H9 (cell line): ENCODE measurements around the gene FAM162A. TPM values are rescaled to one million over a fixed set of nuclear protein-coding genes. Genes with fewer than 3 reads are reported as not detected.

Experiments
- DNase-seq: peaks from one replicate; pipeline ENCODE4 v3.0.0-alpha.2; 2017
- H2AFZ ChIP-seq: one replicate; pipeline ENCODE4 v1.6.1; 2013; ENCODE audit warnings: mild to moderate bottlenecking, low read length, control low read depth, moderate library complexity
- H2AK5ac ChIP-seq: 2 replicates; pipeline ENCODE4 v1.6.1; 2013; ENCODE audit warnings: low read length, control low read depth, mixed read lengths; ENCODE audit not compliant: insufficient read length
- H2BK120ac ChIP-seq: one replicate; pipeline ENCODE4 v1.6.1; 2013; ENCODE audit warnings: low read depth, mild to moderate bottlenecking, low read length, control low read depth, inconsistent platforms; ENCODE audit not compliant: poor library complexity, severe bottlenecking
- H2BK12ac ChIP-seq: 2 replicates; pipeline ENCODE4 v1.6.1; 2013; ENCODE audit warnings: low read length, control low read depth, mixed read lengths, low read depth; ENCODE audit not compliant: insufficient read length
- H2BK15ac ChIP-seq: 2 replicates; pipeline ENCODE4 v1.6.1; 2013; ENCODE audit warnings: low read depth, low read length, control low read depth
- H2BK20ac ChIP-seq: one replicate; pipeline ENCODE4 v1.6.1; 2013; ENCODE audit warnings: low read depth, mild to moderate bottlenecking, low read length, control low read depth, inconsistent platforms; ENCODE audit not compliant: poor library complexity, severe bottlenecking
- H2BK5ac ChIP-seq: 2 replicates; pipeline ENCODE4 v1.6.1; 2013; ENCODE audit warnings: low read length, control low read depth, mixed read lengths; ENCODE audit not compliant: insufficient read length
- H3K14ac ChIP-seq: 2 replicates; pipeline ENCODE4 v1.6.1; 2013; ENCODE audit warnings: low read length, control low read depth; ENCODE audit not compliant: insufficient read depth
- H3K18ac ChIP-seq: 2 replicates; pipeline ENCODE4 v1.6.1; 2013; ENCODE audit warnings: low read depth, mild to moderate bottlenecking, mixed read lengths, low read length, control low read depth; ENCODE audit not compliant: insufficient read length
- H3K23ac ChIP-seq: 2 replicates; pipeline ENCODE4 v1.6.1; 2013; ENCODE audit warnings: low read length, control low read depth, mixed read lengths, low read depth; ENCODE audit not compliant: insufficient read length
- H3K23me2 ChIP-seq: 2 replicates; pipeline ENCODE4 v1.6.1; 2013; ENCODE audit warnings: low read depth, mild to moderate bottlenecking, mixed read lengths, low read length, control low read depth; ENCODE audit not compliant: insufficient read length, poor library complexity, severe bottlenecking
- H3K27ac ChIP-seq: 2 replicates; pipeline ENCODE4 v1.5.1; 2013; ENCODE audit warnings: low read length, control low read depth, mixed read lengths, low read depth; ENCODE audit not compliant: insufficient read length
- H3K27me3 ChIP-seq: 2 replicates; pipeline ENCODE4 v1.6.1; 2013; ENCODE audit warnings: low read length, control low read depth, inconsistent platforms; ENCODE audit not compliant: insufficient read depth
- H3K4ac ChIP-seq: 2 replicates; pipeline ENCODE4 v1.6.1; 2013; ENCODE audit warnings: low read depth, mild to moderate bottlenecking, control low read depth, inconsistent platforms, low read length, moderate library complexity
- H3K4me1 ChIP-seq: 2 replicates; pipeline ENCODE4 v1.6.1; 2013; ENCODE audit warnings: low read length, control low read depth, inconsistent platforms; ENCODE audit not compliant: insufficient read depth
- H3K4me2 ChIP-seq: 2 replicates; pipeline ENCODE4 v1.6.1; 2013; ENCODE audit warnings: low read length, control low read depth, mixed read lengths; ENCODE audit not compliant: insufficient read length, insufficient read depth
- H3K56ac ChIP-seq: 2 replicates; pipeline ENCODE4 v1.6.1; 2013; ENCODE audit warnings: low read depth, mild to moderate bottlenecking, mixed read lengths, low read length, control low read depth; ENCODE audit not compliant: insufficient read length
- H3K79me1 ChIP-seq: 2 replicates; pipeline ENCODE4 v1.6.1; 2013; ENCODE audit warnings: low read depth, mild to moderate bottlenecking, moderate library complexity, low read length, control low read depth, inconsistent platforms; ENCODE audit not compliant: insufficient read depth, poor library complexity, severe bottlenecking
- H3K79me2 ChIP-seq: 2 replicates; pipeline ENCODE4 v1.6.1; 2013; ENCODE audit warnings: low read length, control low read depth, inconsistent platforms; ENCODE audit not compliant: insufficient read depth
- H3K9ac ChIP-seq: 2 replicates; pipeline ENCODE4 v1.6.1; 2013; ENCODE audit warnings: low read length, control low read depth, mixed read lengths; ENCODE audit not compliant: insufficient read length; ENCODE audit errors: extremely low read depth
- H3K9me3 ChIP-seq: one replicate; pipeline ENCODE4 v1.6.1; 2013; ENCODE audit warnings: low read depth, low read length, inconsistent platforms; ENCODE audit not compliant: control insufficient read depth
- H3T11ph ChIP-seq: one replicate; pipeline ENCODE4 v1.6.1; 2013; ENCODE audit warnings: mild to moderate bottlenecking, low read length, control low read depth, inconsistent platforms
- H4K20me1 ChIP-seq: one replicate; pipeline ENCODE4 v1.6.1; 2013; ENCODE audit not compliant: control insufficient read depth, insufficient read length, insufficient read depth
- H4K5ac ChIP-seq: 2 replicates; pipeline ENCODE4 v1.6.1; 2013; ENCODE audit warnings: low read depth, mild to moderate bottlenecking, mixed read lengths, low read length, control low read depth; ENCODE audit not compliant: insufficient read length
- H4K8ac ChIP-seq: replicated peaks from 2 replicates; pipeline ENCODE4 v1.6.1; 2013; ENCODE audit warnings: low read length, control low read depth, mixed read lengths, low read depth; ENCODE audit not compliant: insufficient read length
- H4K91ac ChIP-seq: 2 replicates; pipeline ENCODE4 v1.6.1; 2013; ENCODE audit warnings: low read depth, mild to moderate bottlenecking, moderate library complexity, mixed read lengths, low read length, control low read depth; ENCODE audit not compliant: insufficient read length
- H3K27ac Mint-ChIP-seq, 3 experiments: 2 replicates in 2 of 3; 3 replicates in 1 of 3; pipeline ENCODE4 v1.8.0; 2020 to 2021; ENCODE audit warnings: mixed read lengths in 3 of 3, mild to moderate bottlenecking in 1 of 3, moderate library complexity in 1 of 3
- H3K27me3 Mint-ChIP-seq: 2 replicates; pipeline ENCODE4 v1.8.0; 2021; ENCODE audit warnings: low read depth, mild to moderate bottlenecking, moderate library complexity, mixed read lengths
- H3K36me3 Mint-ChIP-seq, 3 experiments: 2 replicates in 2 of 3; 3 replicates in 1 of 3; pipeline ENCODE4 v1.8.0; 2020 to 2021; ENCODE audit warnings: low read depth in 3 of 3, mixed read lengths in 3 of 3; ENCODE audit not compliant: insufficient read depth in 1 of 3
- H3K4me1 Mint-ChIP-seq, 2 experiments: 2 replicates each; pipeline ENCODE4 v1.8.0; 2020; ENCODE audit warnings: mixed read lengths in 2 of 2
- H3K4me3 Mint-ChIP-seq, 2 experiments: 2 replicates in 1 of 2; 3 replicates in 1 of 2; pipeline ENCODE4 v1.8.0; 2020 to 2021; ENCODE audit warnings: mild to moderate bottlenecking in 2 of 2, mixed read lengths in 2 of 2, moderate library complexity in 1 of 2
- H3K9me3 Mint-ChIP-seq, 2 experiments: 2 replicates in 1 of 2; 3 replicates in 1 of 2; pipeline ENCODE4 v1.8.0; 2020; ENCODE audit warnings: mild to moderate bottlenecking in 2 of 2, mixed read lengths in 2 of 2, moderate library complexity in 1 of 2
- CTCF ChIP-seq: fragments of 200-600 bp; sonication (generic); conservative IDR thresholded peaks from 3 replicates; pipeline ENCODE4 v1.8.0; 2021; ENCODE audit warnings: antibody characterized with exemption, mild to moderate bottlenecking
- WGBS: extraction: QIAGEN DNeasy Blood & Tissue Kit; methylation state at CpG from one replicate; pipeline ENCODE4 v1.1.7; 2013; ENCODE audit warnings: missing lambda C conversion rate, low lambda C conversion rate, mixed read lengths; ENCODE audit not compliant: insufficient read length; ENCODE audit errors: extremely low coverage; 5-methylcytosine and 5-hydroxymethylcytosine counted together
- total RNA-seq: library from RNA; stranded (reverse); gene quantifications from 2 replicates; pipeline ENCODE4 v1.2.1, GENCODE V29; 2021

Gene FAM162A
- total RNA-seq, 1 experiment from 2014 or later, result 78.5 TPM

DNA sequence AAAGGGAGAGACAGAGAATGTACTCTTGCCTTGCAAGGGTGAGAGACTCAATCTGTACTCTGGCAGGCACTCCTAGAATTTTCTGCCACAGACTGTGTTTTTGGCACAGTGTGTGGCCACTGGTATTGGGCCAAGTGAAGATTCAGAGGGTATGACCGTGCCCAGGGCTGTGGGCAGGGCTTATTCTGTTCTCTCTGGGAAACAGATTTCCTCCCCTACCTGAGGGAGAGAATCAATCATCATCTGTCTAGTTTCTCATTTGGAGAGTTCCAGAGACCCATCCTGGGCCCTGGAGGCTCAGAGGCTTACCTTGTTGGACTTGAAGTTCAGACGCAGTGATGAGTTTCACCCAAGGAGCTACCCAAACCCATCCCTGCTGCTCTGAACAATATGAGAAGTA lies 30.8 kb upstream of the FAM162A start:
- Mint-ChIP-seq H3K27ac (no peak overlapping the region), H3K27me3 (no peaks in the 10 kb centered on the region), H3K36me3 (no peaks in the 10 kb centered on the region), H3K9me3 (no peaks in the 10 kb centered on the region), H3K4me1 (no peaks in the 10 kb centered on the region), H3K4me3 (no peak overlapping the region)
- DNase-seq, result no peak
- no peak overlapping the region for H3K14ac ChIP-seq
- no peak for TF ChIP-seq CTCF
- H3K79me2 ChIP-seq, result no peaks in the 10 kb centered on the region
- no peak overlapping the region for H2AK5ac ChIP-seq
- no peak overlapping the region for H3K56ac ChIP-seq
- no CpG with 5 or more reads among the region's 2 CpGs for WGBS
- no peak overlapping the region for H3T11ph ChIP-seq
- no peak overlapping the region for H3K4me2 ChIP-seq
- H2AFZ ChIP-seq, result no peak overlapping the region
- no peak overlapping the region for H4K5ac ChIP-seq
- no peak overlapping the region for H3K23ac ChIP-seq
- no peak overlapping the region for H2BK5ac ChIP-seq
- H3K4ac ChIP-seq, result no peak overlapping the region
- no peak overlapping the region for H3K9ac ChIP-seq
- H3K23me2 ChIP-seq, result no peaks in the 10 kb centered on the region
- H3K27me3 ChIP-seq, result no peaks in the 10 kb centered on the region
- H3K79me1 ChIP-seq, result no peaks in the 10 kb centered on the region
- no peaks in the 10 kb centered on the region for H4K20me1 ChIP-seq
- no peaks in the 10 kb centered on the region for H3K4me1 ChIP-seq
- H2BK15ac ChIP-seq, result no peak overlapping the region
- no peak overlapping the region for H4K8ac ChIP-seq
- no peak overlapping the region for H2BK12ac ChIP-seq
- no peak overlapping the region for H3K18ac ChIP-seq
- H2BK120ac ChIP-seq, result no peak overlapping the region
- no peaks in the 10 kb centered on the region for H3K9me3 ChIP-seq
- no peak overlapping the region for H3K27ac ChIP-seq
- no peak overlapping the region for H4K91ac ChIP-seq
- H2BK20ac ChIP-seq, result no peak overlapping the region
